Esophagus muscularis mucosa (tissue), 4 donors: ENCODE data around the gene QSOX2. TPM values are rescaled to one million over a fixed set of nuclear protein-coding genes. Genes with fewer than 3 reads are reported as not detected.

Source experiments
- DNase-seq: peaks from one replicate; pipeline ENCODE4 v3.0.0-alpha.2; 2017; ENCODE audit errors: extremely low spot score
- H3K27ac ChIP-seq, 4 donors: fragments of 200-600 bp; sonication (generic); replicated peaks in 1 of 4; 1 replicate in 3 of 4; 2 replicates in 1 of 4; pipeline ENCODE4 v1.5.1; 2016 to 2019; ENCODE audit warnings: mild to moderate bottlenecking in 1 of 4
- H3K27me3 ChIP-seq, 4 donors: fragments of 200-600 bp; sonication (generic); one replicate each; pipeline versions ENCODE4 v1.5.1 to v1.6.0; 2016 to 2019
- H3K36me3 ChIP-seq, 4 donors: fragments of 200-600 bp; sonication (generic); one replicate each; pipeline ENCODE4 v1.5.1; 2016 to 2019
- H3K4me1 ChIP-seq, 4 donors: fragments of 200-600 bp; sonication (generic); one replicate each; pipeline ENCODE4 v1.5.1; 2016 to 2019
- H3K4me3 ChIP-seq, 4 donors: fragments of 200-600 bp; sonication (generic); 1 replicate in 2 of 4; 2 replicates in 2 of 4; pipeline ENCODE4 v1.5.1; 2016 to 2019; ENCODE audit warnings: mild to moderate bottlenecking in 4 of 4, moderate library complexity in 1 of 4
- H3K9me3 ChIP-seq, 4 donors: fragments of 200-600 bp; sonication (generic); 1 replicate in 3 of 4; 2 replicates in 1 of 4; pipeline ENCODE4 v1.5.1; 2016 to 2019
- EP300 ChIP-seq: sonication (generic); formaldehyde crosslinking; IDR thresholded peaks from one replicate; pipeline ENCODE4 v1.6.1; 2017; ENCODE audit warnings: antibody characterized with exemption
- POLR2A ChIP-seq: fragments of 450-650 bp; IDR thresholded peaks from one replicate; pipeline ENCODE4 v1.6.1; 2017; ENCODE audit warnings: antibody characterized with exemption, moderate library complexity, mild to moderate bottlenecking, low read depth
- POLR2AphosphoS5 ChIP-seq, 2 donors: sonication (generic); formaldehyde crosslinking; IDR thresholded peaks; one replicate each; pipeline ENCODE4 v1.6.1; 2017; ENCODE audit warnings: antibody characterized with exemption in 2 of 2
- WGBS: methylation state at CpG from one replicate; pipeline ENCODE4 v1.1.5; 2018; 5-methylcytosine and 5-hydroxymethylcytosine counted together
- intact Hi-C: fragments of 100-400 bp; cut with DNase I; formaldehyde crosslinking; loops from one replicate; pipeline ENCODE4 v1.15.1; 2023
- total RNA-seq, 4 donors: library from RNA; depleted of rRNA; stranded (reverse); fragments of >200 nt; gene quantifications; one replicate each; pipeline versions ENCODE4 v1.1.0 to v1.2.1, GENCODE V29; 2016
- TF ChIP-seq, protein P1 (sequence below), 3 experiments: fragments of 200-600 bp in 2 of 3; fragments of 450-650 bp in 1 of 3; sonication (generic) in 2 of 3; IDR thresholded peaks; one replicate each; pipeline ENCODE4 v1.5.1; 2017 to 2019; ENCODE audit warnings: antibody characterized with exemption in 3 of 3, mild to moderate bottlenecking in 2 of 3, moderate library complexity in 1 of 3

Gene QSOX2
- total RNA-seq, 4 donors from 2014 or later: 5.4 to 7.6 (median 6.3) TPM

DNA sequence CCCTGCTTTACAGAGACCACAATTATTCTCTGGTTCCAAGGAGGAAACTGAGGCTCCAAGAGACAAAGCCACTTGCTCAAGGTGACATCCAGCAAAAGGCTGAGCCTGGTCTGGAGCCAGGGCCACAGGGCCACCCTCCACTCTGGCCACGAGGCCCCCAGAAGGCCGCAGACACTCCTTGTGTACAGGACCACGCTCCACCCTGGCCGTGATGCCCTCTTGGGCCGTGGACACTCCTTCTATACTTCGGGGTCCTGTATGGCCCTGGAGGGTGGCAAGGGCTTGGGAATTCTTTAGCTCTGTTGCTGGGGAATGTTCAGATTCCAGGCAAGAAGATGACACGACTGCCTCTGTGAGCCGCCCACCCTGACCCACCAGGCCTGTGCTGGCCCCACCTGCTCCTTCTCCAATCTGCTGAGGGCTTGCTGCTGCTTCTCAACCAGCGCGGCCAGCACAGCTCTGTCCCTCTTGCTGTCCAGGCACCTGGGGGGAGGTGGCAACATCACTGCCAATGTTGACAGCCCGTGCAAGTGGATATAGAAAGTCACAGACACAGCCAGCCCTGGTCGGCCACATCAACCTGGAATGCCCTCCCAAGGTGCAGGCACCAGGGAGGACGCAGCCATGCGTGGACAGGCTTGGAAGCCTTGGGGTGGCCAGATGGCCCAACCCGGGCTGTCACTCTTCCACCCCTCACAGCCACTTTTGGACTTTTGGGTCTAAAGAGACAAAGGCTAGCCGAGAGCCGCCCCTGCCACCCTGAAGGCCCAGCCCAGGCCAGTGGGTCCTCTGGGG lies 20.1 kb upstream of the QSOX2 start:
- Histone ChIP-seq H3K27me3 (peaks cover 0 to 6% (median 0%) of the 10 kb centered on the region in 4 donors), H3K4me1 (peaks cover 5 to 17% (median 14%) of the 10 kb centered on the region in 4 donors), H3K27ac (no peak overlapping the region), H3K9me3 (no peaks in the 10 kb centered on the region), H3K4me3 (no peak overlapping the region), H3K36me3 (no peaks in the 10 kb centered on the region)
- DNase-seq: no peak
- intact Hi-C loops: no loop called here
- 94% methylated on average over 9 of the region's 17 CpGs for WGBS
- TF ChIP-seq, protein P1, sequence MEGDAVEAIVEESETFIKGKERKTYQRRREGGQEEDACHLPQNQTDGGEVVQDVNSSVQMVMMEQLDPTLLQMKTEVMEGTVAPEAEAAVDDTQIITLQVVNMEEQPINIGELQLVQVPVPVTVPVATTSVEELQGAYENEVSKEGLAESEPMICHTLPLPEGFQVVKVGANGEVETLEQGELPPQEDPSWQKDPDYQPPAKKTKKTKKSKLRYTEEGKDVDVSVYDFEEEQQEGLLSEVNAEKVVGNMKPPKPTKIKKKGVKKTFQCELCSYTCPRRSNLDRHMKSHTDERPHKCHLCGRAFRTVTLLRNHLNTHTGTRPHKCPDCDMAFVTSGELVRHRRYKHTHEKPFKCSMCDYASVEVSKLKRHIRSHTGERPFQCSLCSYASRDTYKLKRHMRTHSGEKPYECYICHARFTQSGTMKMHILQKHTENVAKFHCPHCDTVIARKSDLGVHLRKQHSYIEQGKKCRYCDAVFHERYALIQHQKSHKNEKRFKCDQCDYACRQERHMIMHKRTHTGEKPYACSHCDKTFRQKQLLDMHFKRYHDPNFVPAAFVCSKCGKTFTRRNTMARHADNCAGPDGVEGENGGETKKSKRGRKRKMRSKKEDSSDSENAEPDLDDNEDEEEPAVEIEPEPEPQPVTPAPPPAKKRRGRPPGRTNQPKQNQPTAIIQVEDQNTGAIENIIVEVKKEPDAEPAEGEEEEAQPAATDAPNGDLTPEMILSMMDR (IDR thresholded peaks at IDR 0.05): no peak

DNA sequence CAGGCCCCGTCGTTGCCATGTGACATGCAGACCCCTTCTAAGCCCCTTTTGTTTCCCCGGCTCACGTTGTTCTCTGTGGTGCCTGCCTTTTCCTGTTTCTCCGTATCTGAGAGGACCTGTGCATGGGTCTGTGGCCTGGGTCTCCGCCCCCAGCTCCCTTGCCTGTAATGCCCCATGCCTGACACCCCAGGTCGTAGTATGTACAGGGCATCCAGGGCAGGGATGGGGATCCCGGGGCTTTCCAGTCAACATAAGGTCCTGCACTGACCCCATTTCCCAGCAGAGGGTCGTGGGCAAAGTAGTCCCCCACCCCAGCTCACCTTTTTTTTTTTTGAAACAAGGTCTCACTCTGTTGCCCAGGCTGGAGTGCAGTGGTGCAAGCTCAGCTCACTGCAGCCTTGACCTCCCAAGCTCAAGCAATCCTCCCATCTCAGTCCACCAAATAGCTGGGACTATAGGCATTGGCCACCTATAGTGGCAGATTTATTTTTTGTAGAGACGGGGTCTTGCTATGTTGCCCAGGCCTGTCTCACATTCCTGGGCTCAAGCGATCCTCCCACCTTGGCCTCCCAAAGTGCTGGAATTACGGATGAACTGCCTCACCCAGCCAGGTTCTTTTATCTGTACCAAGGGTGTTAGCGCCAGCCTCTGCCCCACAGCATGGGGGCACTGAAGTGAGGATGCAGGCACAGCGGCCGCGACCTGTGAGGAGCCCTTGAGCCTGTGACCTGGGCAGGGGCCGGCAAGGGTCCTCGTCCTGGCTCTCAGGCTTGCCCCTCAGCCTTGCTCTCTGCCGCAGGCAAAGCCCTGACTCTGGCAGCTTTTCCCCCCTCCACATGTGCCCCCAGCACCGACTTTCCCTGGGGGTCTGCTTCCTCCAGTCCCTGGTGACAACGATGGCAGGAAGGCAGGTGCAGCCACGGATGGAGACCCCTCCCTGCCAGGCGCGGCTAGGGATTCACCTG lies 19.1 kb upstream of the QSOX2 start:
- intact Hi-C loops: no loop called here
- Histone ChIP-seq H3K4me3 (no peak overlapping the region), H3K9me3 (no peaks in the 10 kb centered on the region), H3K27me3 (peaks cover 0 to 6% (median 0%) of the 10 kb centered on the region in 4 donors), H3K27ac (no peak overlapping the region), H3K36me3 (no peaks in the 10 kb centered on the region), H3K4me1 (peaks cover 5 to 17% (median 14%) of the 10 kb centered on the region in 4 donors)
- no peak for DNase-seq
- 77% methylated on average over 11 of the region's 24 CpGs for WGBS
- TF ChIP-seq, protein P1 (IDR thresholded peaks at IDR 0.05): no peak
- TF ChIP-seq EP300 (no peak), POLR2AphosphoS5 (IDR thresholded peaks at IDR 0.05) (no peak), POLR2A (no peak)

DNA sequence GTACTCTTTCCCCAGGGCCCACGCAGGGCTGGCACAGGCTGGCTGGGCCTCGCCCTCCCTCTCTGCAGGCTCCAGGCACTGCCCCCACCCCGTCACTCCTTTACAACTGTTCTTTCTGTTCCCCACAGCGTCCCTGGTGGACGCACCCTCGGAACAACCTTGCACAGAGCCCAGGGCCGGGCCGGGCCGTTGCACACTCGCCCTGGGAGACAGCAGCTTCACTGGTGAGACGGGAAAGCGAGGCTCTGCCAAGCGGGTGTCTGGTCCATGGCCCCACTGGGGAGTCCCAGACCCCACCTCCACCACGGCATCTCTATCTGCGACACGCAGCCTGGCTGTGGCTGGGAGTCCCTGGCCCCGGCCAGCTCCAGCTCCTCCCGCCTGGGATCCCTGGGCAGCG lies 18.4 kb upstream of the QSOX2 start:
- WGBS: 67% methylated on average over 4 of the region's 19 CpGs
- no peak for DNase-seq
- intact Hi-C loops: no loop called here
- Histone ChIP-seq H3K4me1 (peaks cover 5 to 17% (median 14%) of the 10 kb centered on the region in 4 donors), H3K36me3 (no peaks in the 10 kb centered on the region), H3K4me3 (no peak overlapping the region), H3K9me3 (no peaks in the 10 kb centered on the region), H3K27ac (no peak overlapping the region), H3K27me3 (peaks cover 0 to 4% (median 0%) of the 10 kb centered on the region in 4 donors)
- no peak for TF ChIP-seq POLR2A
- TF ChIP-seq EP300: no peak
- TF ChIP-seq POLR2AphosphoS5 (IDR thresholded peaks at IDR 0.05): no peak
- TF ChIP-seq, protein P1 (IDR thresholded peaks at IDR 0.05): no peak

DNA sequence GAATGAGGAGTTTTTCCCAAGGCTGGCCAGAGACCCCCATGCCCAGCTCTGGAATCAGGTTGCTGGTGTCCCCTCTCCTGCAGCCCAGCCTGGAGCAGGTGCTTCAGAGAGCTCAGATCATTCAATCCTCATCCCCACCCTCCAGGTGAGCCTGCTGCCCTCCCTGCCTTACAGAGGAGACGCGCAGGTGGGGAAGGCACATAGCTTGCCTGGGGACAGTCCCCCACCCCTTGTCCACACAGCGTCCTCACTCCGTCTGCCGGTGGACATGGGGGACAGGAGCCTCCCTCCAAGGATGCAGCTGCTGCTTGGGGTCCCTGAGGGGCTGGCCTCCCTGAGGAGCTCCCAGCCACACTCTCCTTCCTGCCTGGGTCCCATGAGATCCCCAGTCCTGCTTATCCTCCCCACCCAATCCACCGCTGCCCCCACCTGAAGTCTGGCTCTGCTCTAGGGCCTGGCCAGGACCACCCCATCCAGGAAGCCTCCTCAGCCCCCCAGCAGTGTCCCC lies 17.1 kb upstream of the QSOX2 start:
- no peaks in the 10 kb centered on the region for H3K36me3 ChIP-seq
- no peak overlapping the region for H3K4me3 ChIP-seq
- 90% methylated on average over 4 of the region's 6 CpGs for WGBS
- no peaks in the 10 kb centered on the region for H3K9me3 ChIP-seq
- peaks cover 5 to 11% (median 10%) of the 10 kb centered on the region in 4 donors for H3K4me1 ChIP-seq
- TF ChIP-seq, protein P1 (IDR thresholded peaks at IDR 0.05): no peak
- no peak for TF ChIP-seq EP300
- no peak for TF ChIP-seq POLR2AphosphoS5 (IDR thresholded peaks at IDR 0.05)
- no peak for TF ChIP-seq POLR2A
- H3K27me3 ChIP-seq: peaks cover 0 to 13% (median 0%) of the 10 kb centered on the region in 4 donors
- H3K27ac ChIP-seq: no peak overlapping the region
- no peak for DNase-seq
- intact Hi-C loops: no loop called here
